ENCODE results near the gene FUT7. TPM values are rescaled to one million over a fixed set of nuclear protein-coding genes. Genes with fewer than 3 reads are reported as not detected.

The FUT7 gene
- total RNA-seq, 4 donors from 2014 or later = 0.22 to 0.39 TPM; not detected in 2

- intact Hi-C loops (cut with DNase I; ENCODE audit: low total_unique reads) = no loop called here
- 73 to 87% methylated on average over 6 of the region's 7 CpGs for WGBS, 2 donors
- no peak for DNase-seq (ENCODE audit: low spot score in 2 of 2)
- TF ChIP-seq POLR2A (IDR thresholded peaks at IDR 0.05) (no peak), CTCF (IDR thresholded peaks at IDR 0.05) (no peak)
- no peak overlapping the region for H3K4me3 ChIP-seq (ENCODE audit: low read depth, poor library complexity, severe bottlenecking)
Observed at GRCh38 chr9:137023157-137023556, 8.7 kb downstream of the FUT7 start.

GRCh38 chr9:137022662-137023008, 9.3 kb downstream of the FUT7 start:
- WGBS, 2 donors = 81 to 92% methylated on average over 15 to 23 of the region's 23 CpGs
- no peak overlapping the region for H3K4me3 ChIP-seq (ENCODE audit: low read depth, poor library complexity, severe bottlenecking)
- intact Hi-C loops (cut with DNase I; ENCODE audit: low total_unique reads) = no loop called here
- DNase-seq (ENCODE audit: low spot score in 2 of 2) = no peak
- no peak for TF ChIP-seq CTCF (IDR thresholded peaks at IDR 0.05)
- TF ChIP-seq POLR2A (IDR thresholded peaks at IDR 0.05) = no peak

- WGBS, 2 donors = 42 to 55% methylated on average over 18 to 23 of the region's 30 CpGs
- intact Hi-C loops (cut with DNase I; ENCODE audit: low total_unique reads) = no loop called here
- DNase-seq (ENCODE audit: low spot score in 2 of 2) = no peak
- H3K4me3 ChIP-seq (ENCODE audit: low read depth, poor library complexity, severe bottlenecking) = no peak overlapping the region
- no peak for TF ChIP-seq CTCF (IDR thresholded peaks at IDR 0.05)
- TF ChIP-seq POLR2A (IDR thresholded peaks at IDR 0.05) = no peak
Observed at GRCh38 chr9:137021979-137022661, 9.8 kb downstream of the FUT7 start.

- intact Hi-C loops (cut with DNase I; ENCODE audit: low total_unique reads) = no loop called here
- TF ChIP-seq POLR2A (IDR thresholded peaks at IDR 0.05) (no peak), CTCF (IDR thresholded peaks at IDR 0.05) (no peak)
- WGBS, 2 donors = 73 to 92% methylated on average over 5 to 6 of the region's 6 CpGs
- DNase-seq (ENCODE audit: low spot score in 2 of 2) = no peak
- H3K4me3 ChIP-seq (ENCODE audit: low read depth, poor library complexity, severe bottlenecking) = no peak overlapping the region
Observed at GRCh38 chr9:137021568-137021978, 10.3 kb downstream of the FUT7 start.

- TF ChIP-seq POLR2A (IDR thresholded peaks at IDR 0.05) = no peak
- TF ChIP-seq CTCF (IDR thresholded peaks at IDR 0.05) = no peak
- no peak for DNase-seq (ENCODE audit: low spot score in 2 of 2)
- WGBS, 2 donors = 93 to 95% methylated on average over 13 to 24 of the region's 32 CpGs
- H3K4me3 ChIP-seq (ENCODE audit: low read depth, poor library complexity, severe bottlenecking) = no peak overlapping the region
- intact Hi-C loops (cut with DNase I; ENCODE audit: low total_unique reads) = no loop called here
Observed at GRCh38 chr9:137020771-137021567, 10.9 kb downstream of the FUT7 start.

Measured in lower leg skin (tissue), 4 donors.